ENCODE results near the gene CLPX.

- TF ChIP-seq CTCF (IDR thresholded peaks at IDR 0.05) = no peak
- TF ChIP-seq POLR2A (IDR thresholded peaks at IDR 0.05) = no peak
These were observed 13.4 kb upstream of the CLPX start for GRCh38 chr15:65198571-65198970.

Data from right lobe of liver (tissue), 4 donors.